Hepatocyte (in vitro differentiated cells): ENCODE data around the gene CCL19.

ENCODE experiments used
- EZH2 ChIP-seq: fragments of 200-600 bp; sonication (generic); IDR thresholded peaks from 2 replicates; pipeline ENCODE4 v1.6.1; 2016; ENCODE audit warnings: antibody characterized with exemption, mild to moderate bottlenecking, borderline replicate concordance
- EZH2phosphoT487 ChIP-seq: fragments of 200-600 bp; sonication (generic); IDR thresholded peaks from one replicate; pipeline ENCODE4 v1.6.1; 2018; ENCODE audit warnings: antibody characterized with exemption, mild to moderate bottlenecking, low read depth, moderate library complexity; ENCODE audit not compliant: unreplicated experiment, severe bottlenecking
- TF ChIP-seq, protein P1 (sequence below): fragments of 200-600 bp; sonication (generic); IDR thresholded peaks from 2 replicates; pipeline ENCODE4 v1.5.1; 2016; ENCODE audit warnings: antibody characterized with exemption, mild to moderate bottlenecking; ENCODE audit not compliant: poor library complexity

GRCh38 chr9:34734720-34735119 is 43.6 kb upstream of the CCL19 start:
- TF ChIP-seq, protein P1, sequence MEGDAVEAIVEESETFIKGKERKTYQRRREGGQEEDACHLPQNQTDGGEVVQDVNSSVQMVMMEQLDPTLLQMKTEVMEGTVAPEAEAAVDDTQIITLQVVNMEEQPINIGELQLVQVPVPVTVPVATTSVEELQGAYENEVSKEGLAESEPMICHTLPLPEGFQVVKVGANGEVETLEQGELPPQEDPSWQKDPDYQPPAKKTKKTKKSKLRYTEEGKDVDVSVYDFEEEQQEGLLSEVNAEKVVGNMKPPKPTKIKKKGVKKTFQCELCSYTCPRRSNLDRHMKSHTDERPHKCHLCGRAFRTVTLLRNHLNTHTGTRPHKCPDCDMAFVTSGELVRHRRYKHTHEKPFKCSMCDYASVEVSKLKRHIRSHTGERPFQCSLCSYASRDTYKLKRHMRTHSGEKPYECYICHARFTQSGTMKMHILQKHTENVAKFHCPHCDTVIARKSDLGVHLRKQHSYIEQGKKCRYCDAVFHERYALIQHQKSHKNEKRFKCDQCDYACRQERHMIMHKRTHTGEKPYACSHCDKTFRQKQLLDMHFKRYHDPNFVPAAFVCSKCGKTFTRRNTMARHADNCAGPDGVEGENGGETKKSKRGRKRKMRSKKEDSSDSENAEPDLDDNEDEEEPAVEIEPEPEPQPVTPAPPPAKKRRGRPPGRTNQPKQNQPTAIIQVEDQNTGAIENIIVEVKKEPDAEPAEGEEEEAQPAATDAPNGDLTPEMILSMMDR: no peak
- TF ChIP-seq EZH2 (no peak), EZH2phosphoT487 (no peak)
